HL-60/S4 treated with phorbol 12-myristate 13-acetate at 8.2 ng/mL for 4 days and 3 days (cell line): ENCODE data around the gene EIF2S3.

Experiments
- in situ Hi-C: fragments of 300-500 bp; cut with MboI; formaldehyde crosslinking; loops from 2 replicates; pipeline ENCODE4 v1.15.0; 2022; ENCODE audit warnings: low sequenced_read_pairs

EIF2S3 gene

DNA sequence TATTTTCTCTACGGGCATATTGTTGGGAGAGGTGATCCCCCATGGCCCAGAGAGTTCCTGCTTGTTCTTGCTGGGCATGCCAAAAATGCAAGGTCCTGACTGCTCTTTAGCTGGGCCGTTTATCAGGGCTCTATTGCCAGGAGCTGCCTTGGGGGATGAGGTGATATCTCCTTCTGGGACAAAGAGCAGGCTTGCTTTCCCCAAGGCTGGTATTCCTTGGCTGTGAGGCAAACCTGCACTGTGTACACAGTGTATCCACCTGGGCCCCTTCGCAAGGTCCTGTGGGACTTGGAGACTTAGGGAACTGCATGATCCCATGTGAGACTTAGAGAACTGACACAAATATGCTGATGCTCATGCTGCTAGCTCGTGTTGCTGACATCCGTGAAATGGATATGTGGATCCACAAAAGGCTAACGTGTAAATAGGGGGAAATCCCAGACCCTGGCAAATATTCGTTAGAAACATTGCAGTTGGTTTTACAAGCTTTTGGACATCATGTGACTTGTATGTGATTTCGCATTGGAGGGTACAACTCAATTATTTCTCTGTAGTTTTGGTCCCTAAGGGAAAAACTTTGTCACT, 70.4 kb downstream of the EIF2S3 start:
- in situ Hi-C loops = no loop called here
